HG02759 (cell line): ENCODE data around the gene FBXL2.
"Not testable (repeated sequence)": the region's sequence is repeated elsewhere in the genome, so short reads cannot be mapped to it uniquely, and the experiment has no call there.

ENCODE experiments used
- ATAC-seq: cut with Tn5 transposase; IDR thresholded peaks from one replicate; pipeline ENCODE4 v1.9.1; 2021; ENCODE audit warnings: mild to moderate bottlenecking, moderate library complexity; ENCODE audit not compliant: unreplicated experiment

FBXL2 gene

DNA sequence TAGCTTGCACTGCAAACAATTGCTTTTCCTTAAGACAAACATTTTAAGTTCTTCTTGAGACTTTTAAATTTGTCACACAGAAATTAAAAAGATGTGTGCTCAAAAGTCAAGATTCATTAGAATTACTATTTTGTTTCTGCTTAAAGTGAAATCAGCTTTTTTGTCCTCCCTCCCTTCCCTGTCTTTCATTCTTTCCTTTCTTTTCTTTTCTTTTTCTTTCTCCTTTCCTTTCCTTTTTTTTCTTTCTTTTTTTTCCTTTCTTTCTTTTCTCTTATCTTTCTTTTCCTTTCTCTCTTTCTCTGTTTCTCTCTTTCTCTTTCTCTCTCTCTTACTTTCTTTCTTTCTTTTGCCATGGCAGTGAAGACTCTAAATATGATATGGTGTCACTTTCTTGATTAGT lies 37.8 kb downstream of the FBXL2 start:
- no peak for ATAC-seq

GRCh38 chr3:33315826-33316225 lies 38.6 kb downstream of the FBXL2 start:
- ATAC-seq, result no peak

- ATAC-seq, result no peak
These were observed 40.9 kb downstream of the FBXL2 start for GRCh38 chr3:33317963-33318709.

- no peak for ATAC-seq
These were observed 41.6 kb downstream of the FBXL2 start for GRCh38 chr3:33318710-33319380.

GRCh38 chr3:33322412-33322811 lies 45.2 kb downstream of the FBXL2 start:
- no peak for ATAC-seq

DNA sequence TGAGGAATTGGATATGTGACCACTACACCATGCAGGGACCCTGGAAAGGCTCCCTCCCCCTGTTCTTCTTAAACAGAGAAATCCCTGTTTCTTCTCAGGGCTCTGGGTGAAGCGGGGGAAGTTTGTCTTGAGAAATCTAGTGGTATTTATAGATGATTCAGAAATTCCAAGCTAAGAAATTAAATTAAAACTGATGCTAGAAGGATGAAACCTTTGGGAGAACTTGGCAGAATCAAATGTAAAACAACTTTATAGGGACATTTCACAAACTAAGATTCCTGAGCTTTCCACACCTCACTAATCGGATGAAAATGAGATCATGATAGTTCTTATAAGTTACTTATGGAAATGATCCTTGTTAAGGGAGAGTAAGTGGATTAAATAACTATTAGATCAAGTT lies 54.2 kb downstream of the FBXL2 start:
- ATAC-seq, result no peak

- no peak for ATAC-seq
These were observed 57.1 kb downstream of the FBXL2 start for GRCh38 chr3:33334364-33334763.

- ATAC-seq, result not testable (repeated sequence)
These were observed 61.8 kb downstream of the FBXL2 start for GRCh38 chr3:33338936-33339465.

- no peak for ATAC-seq
These were observed 62.5 kb downstream of the FBXL2 start for GRCh38 chr3:33339758-33340157.

GRCh38 chr3:33355611-33356010 lies 78.4 kb downstream of the FBXL2 start:
- ATAC-seq, result no peak

DNA sequence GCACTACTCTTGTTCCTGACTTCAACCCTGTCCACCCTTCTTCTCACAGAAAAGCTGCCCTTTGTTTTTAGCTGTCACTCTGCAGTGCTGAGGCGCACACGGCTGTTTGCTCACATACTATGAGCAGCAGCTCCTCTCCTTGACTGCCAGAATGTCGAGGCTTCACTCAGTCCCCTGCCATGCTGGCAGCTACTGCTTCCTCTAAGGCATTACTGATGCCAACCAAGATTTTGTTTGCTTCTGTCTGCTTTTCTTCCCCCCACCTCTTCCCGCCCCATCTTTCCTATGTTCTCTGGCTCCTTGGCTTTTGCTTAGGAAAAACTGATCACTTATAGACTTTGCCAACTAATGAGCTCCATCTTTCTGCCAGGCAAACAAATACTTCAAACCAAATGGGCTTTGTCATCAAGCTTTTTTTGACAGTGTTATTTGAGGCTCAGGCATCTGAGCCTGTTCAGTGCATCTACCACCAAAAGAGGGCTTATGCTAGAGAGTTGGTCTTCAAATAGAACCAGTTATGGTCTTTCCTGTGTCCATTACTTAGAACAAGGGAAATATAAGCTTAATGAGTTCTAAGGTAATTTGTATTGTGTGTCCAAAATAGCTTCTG lies 81.0 kb downstream of the FBXL2 start:
- no peak for ATAC-seq

GRCh38 chr3:33360136-33360825 lies 83.0 kb downstream of the FBXL2 start:
- no peak for ATAC-seq

- ATAC-seq, result no peak
These were observed 86.0 kb downstream of the FBXL2 start for GRCh38 chr3:33363113-33363800.

GRCh38 chr3:33364060-33364459 lies 86.8 kb downstream of the FBXL2 start:
- ATAC-seq, result no peak

DNA sequence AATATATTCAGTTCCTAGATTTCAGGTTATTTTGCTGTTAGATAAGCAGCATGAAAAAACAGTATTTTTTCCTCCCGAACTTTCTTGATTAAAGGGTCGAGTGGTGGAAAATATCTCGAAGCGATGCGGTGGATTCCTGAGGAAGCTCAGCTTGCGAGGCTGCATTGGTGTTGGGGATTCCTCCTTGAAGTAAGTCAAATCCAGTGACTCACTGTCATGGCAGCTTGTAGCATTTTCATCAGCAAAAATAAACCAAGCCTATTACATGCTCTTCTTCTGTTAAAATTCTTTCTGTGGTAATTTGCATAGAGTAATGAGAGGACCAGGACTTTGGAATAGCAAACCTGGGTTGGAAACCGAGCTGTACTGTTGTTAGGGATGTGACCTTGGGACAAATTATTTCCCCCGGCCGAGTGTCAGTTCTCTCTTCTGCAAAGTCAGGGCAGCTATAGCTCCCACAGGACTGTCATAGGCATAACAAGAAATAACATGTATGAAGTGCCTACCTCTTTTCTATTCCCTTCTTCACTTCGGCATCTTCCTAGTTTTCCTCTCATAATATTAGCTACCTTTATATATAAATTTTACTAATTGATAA lies 87.4 kb downstream of the FBXL2 start:
- no peak for ATAC-seq

DNA sequence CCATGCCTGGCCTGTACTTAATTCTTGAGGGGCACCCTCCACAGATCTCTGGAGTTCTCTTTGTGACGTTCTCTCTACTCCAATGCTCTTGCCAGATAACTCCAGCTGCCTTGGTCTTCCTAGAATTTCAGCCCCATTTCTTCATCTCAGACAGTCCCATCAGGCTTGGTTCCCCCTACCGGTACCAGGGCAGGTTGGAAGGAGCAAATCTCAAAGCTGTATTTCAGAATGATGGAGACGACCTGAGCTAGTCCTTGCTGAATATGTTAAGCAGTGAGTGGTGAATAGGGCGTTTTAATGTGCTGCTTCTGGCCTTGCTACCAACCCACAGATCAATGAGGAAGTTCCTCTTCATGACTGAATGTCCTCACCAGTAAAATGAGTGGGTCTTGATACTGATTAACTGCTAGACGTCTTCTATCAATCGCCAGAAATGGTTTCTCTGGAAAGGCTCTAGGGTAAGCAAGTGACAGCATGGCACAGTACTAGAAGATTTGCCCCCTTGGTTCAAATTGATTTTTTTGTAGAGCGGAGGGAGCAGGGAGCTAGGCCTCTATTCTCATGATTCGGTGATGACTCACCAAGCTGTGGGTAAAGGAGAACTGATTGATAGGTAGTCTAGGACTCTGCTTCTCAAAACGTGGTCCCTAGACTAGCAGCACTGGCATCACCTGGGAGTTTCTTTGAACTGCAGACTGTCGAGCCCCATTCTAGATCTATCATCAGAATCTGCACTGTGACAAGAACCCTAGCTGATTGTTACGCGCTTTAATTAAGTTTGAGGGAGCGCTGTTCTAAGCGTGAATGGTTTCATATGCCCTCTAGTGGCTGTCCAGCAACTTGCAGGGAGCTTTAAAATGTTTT lies 95.2 kb downstream of the FBXL2 start:
- peak; percentile 70 for ATAC-seq

GRCh38 chr3:33373082-33373437 lies 95.8 kb downstream of the FBXL2 start:
- no peak for ATAC-seq

GRCh38 chr3:33377489-33377888 lies 100.2 kb downstream of the FBXL2 start:
- ATAC-seq, result no peak

GRCh38 chr3:33377931-33378330 lies 100.7 kb downstream of the FBXL2 start:
- ATAC-seq, result no peak
